NCI-H2227 (cell line): ENCODE measurements around the gene MYH9.

ENCODE experiments used
- DNase-seq: peaks from one replicate; lab custom pipeline; 2025; ENCODE audit not compliant: unreplicated experiment; lab: John Stamatoyannopoulos, UW

The MYH9 gene

DNA sequence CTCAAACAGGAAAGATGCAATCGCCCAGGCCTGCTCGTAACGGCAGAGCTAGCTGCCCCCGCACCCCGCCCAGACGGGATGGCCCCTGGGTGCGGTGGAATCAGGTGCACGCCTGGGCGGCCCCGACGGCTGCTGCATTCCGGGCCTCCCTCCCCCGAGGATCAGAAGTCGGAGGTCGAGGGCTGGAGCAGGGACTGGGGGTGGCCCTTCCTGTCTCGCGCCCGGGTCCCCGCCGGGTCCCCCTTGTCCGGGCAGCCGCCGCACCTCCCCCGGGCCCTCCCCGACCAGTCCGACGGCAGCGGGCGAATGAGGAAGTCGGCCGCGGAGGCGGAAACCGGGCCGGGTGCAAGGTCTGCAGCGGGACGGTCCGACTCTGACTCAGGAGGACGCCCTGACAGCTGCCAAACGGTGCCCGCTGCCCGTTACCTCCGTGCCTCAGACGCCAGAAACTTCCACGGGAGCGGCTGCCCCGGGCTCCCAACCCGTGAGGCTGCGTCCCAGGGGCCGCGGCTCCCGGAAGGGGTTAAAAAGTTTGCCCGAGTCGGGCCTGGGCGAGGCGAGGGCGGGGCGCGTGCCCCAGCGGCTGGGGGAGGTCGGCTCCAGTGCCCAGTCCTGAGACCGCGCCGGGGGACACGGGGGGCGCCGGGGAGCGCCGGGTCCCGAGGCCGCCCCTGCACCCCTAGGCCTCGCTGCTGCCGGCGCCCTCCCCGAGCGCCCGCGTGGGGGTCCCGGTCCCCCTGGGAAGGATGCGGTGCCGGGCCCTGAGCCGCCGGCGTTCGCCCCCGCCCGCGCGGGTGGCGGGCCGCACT, 663 bp downstream of the MYH9 start:
- DNase-seq: no peak

DNA sequence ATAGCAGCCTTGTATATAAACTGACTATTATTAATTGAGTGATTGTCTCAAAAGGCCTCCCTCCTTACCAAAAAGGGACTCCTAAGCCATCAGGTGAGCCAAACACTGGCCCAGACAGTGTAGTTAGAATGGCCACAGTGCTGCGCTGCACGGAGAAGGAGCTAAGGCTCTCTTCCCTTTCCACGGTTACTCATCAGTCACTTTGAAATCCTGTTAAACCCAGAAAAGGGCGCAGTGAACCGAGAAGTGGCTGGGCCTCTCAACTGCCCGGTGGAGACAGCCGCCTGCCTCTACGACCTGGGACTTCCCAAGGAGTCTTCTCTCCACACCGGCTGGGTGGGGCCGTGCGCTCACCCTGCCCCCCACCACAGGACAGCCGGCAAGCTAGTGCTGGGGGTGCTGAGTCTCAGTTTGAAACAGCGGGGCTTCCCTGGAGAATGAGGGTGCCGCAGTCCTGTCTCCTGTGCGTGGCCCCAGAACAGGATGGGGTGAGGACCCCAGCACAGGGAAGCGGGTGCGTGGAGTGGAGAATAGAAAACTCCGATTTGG, 1.3 kb downstream of the MYH9 start:
- DNase-seq: no peak

DNA sequence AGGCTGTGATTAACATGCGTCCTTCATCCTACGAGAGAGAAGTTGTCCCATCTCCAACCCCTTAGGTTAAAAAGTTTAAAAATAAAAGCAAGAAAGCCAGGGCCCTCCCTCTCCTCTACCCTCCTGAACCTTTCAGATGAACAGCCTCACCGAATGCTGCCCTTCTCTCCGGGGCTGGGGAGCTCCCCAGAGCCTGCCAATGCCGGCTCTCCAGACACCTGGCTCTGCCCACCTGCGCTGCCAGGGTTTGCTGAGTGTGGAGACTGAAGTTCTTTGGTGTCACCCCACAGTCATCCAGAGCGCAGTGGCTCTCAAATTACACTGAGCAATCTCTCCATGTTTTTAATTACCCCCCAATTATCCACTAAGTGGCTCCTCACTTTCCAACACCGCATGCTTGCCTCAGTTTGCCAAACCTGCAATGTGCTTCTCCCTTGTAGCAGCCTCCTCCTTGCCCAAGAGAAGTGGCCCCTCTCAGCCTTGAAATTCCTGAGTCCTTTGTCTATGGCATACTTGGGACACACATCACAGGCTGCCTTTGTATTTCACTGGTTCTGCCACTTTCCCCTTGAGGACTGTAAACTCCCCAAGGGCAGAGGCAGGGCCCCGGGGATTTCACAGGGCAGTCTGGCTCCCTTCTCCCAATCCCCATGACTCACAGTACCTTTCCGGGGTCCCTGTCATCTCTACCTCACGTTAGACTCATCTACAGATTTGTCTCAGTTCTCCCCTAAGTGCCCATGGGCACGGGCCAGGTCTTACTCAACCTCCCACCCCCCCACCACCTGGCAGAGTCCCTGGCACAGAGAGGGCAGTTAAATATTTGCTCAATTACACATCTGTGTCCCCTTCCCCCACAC, 2.0 kb downstream of the MYH9 start:
- DNase-seq: no peak

DNA sequence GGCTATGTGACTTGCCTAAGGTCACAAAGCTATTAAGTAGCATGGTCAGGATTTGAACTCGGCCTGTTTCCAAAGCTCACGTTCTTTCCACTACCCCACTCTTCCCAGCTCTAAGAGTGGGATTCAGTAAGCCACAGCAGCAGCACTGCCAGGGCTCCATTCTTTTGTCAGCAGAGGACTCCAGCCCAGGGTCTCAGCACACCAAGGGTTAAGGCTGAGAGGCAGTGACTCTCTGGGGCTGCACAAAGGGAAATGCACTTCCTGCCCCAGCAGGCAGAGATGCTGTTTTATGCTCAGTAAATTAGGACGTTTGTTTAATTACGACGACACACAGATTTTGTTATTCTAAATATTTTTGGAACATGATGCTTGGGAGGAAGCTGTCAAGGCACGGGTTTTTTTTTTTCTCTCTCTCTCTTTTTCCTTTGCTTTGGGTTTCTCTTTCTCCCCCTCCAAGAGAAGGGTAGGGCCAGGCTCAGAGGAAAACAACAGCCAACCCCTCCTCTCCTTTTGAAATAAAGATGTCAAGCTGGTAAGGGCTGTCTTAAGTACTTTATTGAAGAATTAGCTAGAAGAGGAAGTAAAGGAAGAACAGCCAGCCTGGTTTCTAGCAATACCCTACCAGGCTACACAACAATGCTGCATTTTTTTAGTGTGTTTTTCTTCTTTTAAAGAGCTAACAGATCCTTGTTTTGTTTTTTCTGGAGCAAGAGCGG, 2.8 kb downstream of the MYH9 start:
- DNase-seq: peak; percentile 18

DNA sequence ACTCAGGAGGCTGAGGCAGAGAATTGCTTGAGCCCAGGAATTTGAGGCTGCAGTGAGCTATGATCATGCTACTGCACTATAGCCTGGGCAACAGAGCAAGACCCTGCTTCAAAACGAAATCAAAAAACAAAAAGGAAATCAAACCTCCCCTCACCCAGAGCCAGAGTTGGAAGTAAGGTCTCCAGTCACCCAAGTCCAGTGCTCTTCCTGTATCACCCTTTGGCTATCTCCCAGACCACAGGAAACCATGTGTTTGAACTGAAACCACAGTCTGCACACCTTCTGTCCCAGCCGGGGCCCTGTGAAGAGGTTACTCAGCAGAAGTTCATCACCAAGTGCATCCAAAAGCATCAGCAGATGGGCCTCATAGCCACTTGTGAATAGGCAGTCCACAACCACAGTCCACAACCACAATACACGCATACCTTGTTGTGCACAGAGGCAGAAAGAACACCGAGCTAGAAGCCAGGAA, 4.6 kb downstream of the MYH9 start:
- no peak for DNase-seq

DNA sequence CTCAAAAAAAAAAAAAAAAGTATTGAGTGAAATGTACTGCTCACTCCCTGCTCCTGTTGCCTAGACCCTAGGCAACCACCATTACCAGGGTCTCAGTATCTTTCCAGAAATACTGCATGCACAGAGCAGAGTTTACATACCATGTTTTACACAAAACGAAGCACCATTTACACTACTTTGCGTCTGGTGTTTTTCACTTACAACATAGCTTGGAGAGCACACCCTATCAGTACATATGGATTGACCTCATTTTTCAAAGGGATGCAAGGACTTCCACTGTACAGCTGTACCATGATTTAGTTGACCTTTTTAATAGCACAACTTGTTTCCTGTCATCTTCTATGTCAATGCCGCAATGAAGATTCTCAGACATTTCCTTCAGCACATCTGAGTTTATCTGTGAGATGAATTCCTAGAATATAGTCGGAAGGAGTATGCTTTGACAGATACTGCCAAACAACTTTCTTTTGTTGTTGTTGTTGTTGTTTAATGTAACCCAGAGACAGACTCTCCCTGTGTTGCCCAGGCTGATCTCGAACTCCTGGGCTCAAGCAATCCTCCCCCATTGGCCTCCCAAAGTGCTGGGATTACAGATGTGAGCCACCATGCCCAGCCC, 6.1 kb downstream of the MYH9 start:
- no peak for DNase-seq

DNA sequence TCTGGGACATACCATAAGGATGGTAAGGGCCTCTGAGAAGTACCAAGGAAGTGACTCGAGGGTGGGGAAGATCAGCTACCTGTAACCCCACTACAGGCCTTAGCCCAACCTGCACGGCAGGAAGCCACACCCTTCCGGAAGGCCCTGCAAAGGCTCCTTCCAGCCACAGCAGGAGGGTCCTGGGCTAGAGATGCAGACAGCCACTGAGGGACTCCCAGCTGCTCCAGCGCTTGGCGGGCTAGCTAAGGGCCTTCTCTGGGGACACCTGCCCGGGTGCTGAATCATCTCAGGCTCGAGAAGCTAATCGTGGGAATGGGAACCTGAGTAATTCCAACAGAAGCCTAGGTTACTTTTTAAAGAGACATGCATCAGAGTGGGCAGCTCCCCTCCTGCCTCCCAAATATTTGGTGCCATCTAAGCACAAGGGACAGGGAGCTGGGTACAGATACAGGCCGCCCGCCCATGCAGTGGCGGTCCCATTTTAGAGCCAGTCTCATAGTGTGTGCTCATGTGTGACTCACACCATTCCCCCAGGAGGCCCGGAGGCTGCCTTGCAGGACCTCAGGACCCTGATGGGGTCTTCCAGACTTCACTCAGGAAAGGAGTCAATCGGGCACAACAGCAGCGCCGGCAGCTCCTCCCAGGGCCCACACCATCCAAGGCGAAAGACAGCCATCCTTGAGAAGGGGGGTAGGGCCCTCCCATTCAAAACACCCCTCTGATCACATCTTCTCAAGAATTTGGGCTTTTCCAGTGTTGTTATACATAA, 8.0 kb downstream of the MYH9 start:
- DNase-seq: no peak

DNA sequence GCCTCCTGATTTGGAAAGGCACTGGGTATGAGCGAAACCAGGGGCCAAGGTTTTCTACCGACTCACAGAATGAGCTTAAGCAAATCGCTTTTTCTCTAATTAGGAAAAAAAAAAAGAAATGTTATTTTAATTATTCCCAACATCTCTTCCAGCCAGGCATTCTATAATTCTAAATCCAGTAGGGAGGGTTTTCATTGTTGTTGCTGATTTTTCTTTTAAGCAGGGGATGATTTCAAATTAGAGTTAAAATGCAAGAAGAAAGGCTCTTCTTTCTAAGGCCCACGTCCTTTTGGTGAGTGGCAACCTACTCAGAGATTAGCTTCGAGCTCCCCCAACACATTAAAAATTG, 8.9 kb downstream of the MYH9 start:
- no peak for DNase-seq

DNA sequence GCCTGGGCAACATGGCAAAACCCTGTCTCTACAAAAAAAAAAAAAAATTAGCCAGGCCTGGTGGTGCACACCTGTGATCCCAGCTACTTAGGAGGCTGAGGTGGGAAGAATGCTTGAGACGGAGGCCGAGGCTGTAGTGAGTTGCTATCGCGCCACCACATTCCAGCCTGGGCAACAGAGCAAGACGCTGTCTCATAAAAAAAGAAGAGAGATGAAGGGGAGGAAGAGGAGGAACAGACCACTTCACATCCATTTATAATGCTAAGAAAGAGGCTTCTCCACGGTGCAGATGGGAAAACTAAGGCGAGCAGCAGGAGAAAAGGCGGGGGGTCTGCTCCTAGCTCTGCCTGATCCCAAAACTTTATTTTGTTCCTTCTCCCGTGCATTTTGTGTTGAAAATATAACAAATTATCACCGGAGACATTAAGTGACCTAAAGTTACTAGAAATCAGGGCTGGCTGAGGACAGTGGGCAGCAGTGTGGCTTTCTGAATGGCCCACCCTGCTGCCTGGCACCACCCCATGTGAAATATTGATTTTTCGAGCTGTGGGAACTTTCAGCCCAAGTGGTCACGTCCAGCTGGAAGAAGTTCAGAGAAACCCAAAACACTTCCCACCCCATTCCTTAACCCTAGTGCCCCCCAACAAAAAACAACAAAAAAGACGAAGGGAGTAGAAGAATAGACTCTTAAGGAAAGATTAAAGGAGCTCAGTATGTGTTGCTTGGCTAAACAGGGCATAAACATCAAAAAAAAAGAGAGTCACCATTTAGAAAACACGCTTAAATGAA, 9.5 kb downstream of the MYH9 start:
- DNase-seq: no peak

DNA sequence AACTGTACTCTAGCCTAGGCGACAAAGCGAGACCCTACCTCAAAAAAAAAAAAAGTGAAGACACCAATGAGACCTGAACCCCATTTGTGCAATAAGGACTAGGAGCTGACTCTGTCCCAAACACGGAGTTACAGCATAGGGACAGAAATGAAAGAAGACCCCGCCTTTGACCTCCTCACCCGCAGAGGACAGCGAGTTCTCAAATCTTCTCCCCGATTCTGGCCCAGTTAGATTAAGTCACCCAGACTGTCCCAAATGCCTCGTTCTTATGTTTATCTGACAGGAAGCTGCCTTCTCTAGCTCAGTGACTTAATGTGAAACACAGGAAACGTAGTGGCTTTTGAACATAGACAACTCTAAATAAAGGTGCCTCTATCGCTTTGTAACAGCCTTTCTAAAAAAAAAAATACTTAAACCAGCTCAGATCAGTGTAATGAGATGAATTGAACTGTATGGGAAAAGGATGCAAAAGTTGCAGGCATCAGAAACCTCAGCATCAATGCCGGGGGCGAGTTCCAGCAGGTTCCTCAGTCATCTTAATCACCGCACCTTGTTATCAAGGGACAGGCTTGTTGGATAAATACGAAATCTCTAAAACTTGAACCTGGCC, 10.6 kb downstream of the MYH9 start:
- DNase-seq: no peak

DNA sequence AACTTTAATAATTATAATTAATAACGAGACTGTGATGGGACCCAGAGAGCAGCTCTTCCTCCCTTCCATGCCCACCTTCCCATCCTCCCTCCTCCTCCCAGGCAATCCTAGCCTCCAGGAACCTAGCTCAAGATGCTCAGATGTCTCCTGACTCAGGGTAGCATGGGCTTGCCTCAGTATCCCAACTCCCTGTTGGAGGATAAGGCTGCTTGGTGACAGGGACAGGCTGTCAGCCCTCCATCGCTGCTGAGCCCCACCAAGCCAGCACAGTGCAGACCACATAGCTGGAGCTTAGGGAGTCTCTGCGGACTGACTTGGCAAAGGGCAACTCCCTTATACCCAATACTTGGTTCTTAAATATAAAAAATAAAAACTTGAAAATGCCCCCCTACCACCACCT, 11.5 kb downstream of the MYH9 start:
- DNase-seq: no peak

DNA sequence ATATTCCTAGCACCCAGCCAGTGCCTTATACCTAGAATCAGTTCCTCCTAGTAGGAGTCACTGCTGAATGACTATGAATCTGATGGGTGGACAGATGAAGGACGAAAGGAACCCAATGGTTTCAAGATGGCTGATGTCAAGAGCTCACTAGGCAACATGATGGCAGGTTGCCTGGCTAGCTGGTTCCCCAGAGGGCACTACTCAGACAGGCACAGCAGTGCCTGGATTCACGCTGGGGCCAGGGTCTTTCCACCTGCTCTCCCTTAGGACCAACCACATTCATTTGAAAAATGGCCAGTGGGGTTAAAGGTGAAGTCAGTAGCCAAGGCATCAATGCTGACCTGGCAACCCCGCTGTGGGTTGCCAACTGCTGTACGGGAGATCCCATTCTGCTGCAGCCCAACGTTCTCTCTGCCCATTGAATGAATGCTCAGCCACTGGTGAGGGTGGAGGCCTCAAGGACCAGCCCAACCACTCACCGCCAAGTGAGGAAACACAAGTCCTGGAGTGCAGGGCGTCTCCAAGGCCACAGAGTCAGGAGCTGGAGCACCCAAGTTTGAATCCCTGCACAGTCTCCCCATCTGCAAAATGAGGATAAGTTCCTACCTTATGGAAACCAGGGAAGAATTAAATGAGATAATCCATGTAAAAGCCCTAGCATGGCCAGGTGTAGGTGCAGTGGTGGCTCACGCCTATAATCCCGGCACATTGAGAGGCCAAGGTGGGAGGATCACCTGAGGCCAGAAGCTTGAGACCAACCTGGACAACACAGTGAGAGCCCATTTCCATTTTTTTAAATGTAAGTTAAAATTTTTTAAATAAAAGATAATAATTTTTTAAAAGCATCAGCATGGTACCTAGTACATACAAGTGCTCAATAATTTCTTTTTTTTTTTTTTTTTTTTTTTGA, 12.4 kb downstream of the MYH9 start:
- no peak for DNase-seq

DNA sequence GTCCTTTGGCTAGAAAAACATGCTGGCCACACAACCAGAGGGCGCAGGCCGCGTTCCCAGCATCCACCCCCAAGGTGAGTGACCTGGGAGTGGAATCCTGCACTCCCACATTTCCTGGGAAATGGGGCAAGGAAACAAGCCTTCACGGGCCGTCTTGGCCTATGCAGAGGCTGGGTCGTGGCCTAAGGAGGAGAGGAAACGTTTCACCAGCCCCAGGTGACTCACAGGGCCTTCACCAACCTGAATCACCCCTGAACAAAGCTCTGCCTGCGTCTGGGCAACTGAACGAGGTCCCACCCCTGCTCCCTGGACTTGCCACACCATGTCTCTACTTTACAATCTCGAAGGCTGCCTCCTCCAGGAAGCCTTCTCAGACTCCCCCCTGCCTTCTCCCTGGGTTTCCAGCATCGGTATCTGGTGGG, 13.2 kb downstream of the MYH9 start:
- no peak for DNase-seq

DNA sequence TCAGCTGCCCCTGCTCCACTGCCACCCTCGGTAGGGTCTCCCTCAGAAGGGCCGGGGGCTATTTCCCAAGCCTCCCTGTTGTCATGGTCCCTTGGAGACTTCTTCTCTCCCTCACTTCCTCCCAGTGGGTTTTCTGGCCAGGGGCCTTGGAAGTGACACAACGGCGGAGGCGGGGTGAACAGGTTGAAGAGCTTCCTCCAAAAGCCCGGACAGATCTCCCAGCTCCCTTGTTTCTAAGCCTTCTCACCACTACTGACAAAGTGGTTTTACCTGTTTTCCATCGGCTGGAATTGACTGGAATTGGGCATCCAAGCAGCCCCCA, 14.5 kb downstream of the MYH9 start:
- DNase-seq: no peak

DNA sequence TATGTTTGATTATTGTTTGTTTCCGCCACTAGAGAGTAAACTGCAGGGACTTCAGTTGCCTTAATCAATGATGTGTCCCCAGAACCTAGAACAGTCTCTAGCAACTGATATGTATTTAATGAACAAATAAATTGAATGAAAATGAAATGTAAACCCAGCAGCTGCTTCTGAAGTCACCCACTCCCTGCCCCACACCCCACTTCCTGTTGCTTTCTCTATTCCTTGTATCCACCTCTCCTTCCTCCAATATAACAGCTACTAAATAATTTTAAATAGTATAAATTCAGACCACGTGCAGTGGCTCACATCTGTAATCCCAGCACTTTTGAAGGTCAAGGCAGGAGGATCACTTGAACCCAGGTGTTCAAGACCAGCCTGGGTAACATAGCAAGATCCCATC, 15.8 kb downstream of the MYH9 start:
- no peak for DNase-seq

DNA sequence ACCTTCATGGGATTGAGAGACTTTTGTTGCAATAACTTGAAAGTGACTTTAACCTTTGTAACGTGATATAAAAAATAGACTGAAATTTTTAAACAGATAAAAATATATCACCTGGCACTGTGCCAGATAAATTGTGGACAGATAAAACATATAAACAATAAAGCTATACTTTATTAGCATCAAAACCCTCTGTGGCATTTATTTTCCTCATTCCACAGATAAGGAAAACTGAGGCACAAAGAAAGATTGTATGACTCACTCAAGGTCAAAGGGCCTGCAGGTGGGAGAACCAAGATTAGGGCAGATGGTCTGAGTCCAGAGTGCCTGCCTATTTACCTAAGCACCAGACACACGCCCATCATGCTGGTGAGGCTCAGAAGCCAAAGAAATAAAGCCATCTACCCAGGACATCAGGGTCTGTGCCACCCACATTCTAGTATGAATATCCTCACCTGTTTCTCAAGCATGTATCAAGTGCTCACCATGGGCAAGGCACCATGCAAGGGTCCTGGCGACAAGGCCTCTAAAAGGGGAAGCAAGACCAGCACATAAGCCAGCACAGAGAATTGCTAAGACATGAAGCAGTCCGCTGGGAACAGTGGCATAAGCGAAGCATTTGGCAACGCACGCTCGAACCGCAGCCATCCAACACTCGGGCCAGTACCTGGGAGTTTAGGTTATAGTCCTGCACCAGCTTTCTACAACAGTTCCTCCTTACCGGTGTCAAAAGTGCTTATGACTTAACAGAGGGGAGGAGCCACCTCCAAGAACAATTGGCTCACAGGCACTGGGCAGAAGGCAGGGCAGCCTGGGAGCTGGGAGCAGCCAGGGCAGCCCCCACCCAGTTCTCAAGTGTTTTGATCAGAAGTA, 17.6 kb downstream of the MYH9 start:
- peak; percentile 40 for DNase-seq
